Suprapubic skin (tissue), 4 donors: ENCODE data around the gene TCP11.

ENCODE experiments used
- CTCF ChIP-seq, 2 donors: fragments of 200-600 bp in 1 of 2; fragments of 450-650 bp in 1 of 2; sonication (generic) in 1 of 2; IDR thresholded peaks; one replicate each; pipeline ENCODE4 v1.5.1; 2016 to 2019; ENCODE audit warnings: antibody characterized with exemption in 2 of 2, mild to moderate bottlenecking in 1 of 2, moderate library complexity in 1 of 2
- EP300 ChIP-seq: sonication (generic); formaldehyde crosslinking; IDR thresholded peaks from one replicate; pipeline ENCODE4 v1.6.1; 2017; ENCODE audit warnings: antibody characterized with exemption
- POLR2A ChIP-seq, 2 donors: fragments of 450-650 bp; IDR thresholded peaks; one replicate each; pipeline ENCODE4 v1.6.1; 2017; ENCODE audit warnings: antibody characterized with exemption in 2 of 2, mild to moderate bottlenecking in 2 of 2, moderate library complexity in 2 of 2
- POLR2AphosphoS5 ChIP-seq, 3 donors: sonication (generic); formaldehyde crosslinking; IDR thresholded peaks; one replicate each; pipeline ENCODE4 v1.6.1; 2017; ENCODE audit warnings: antibody characterized with exemption in 3 of 3

- TF ChIP-seq CTCF (IDR thresholded peaks at IDR 0.05) (no peak), EP300 (no peak), POLR2A (IDR thresholded peaks at IDR 0.05) (no peak), POLR2AphosphoS5 (IDR thresholded peaks at IDR 0.05) (no peak)
These were observed 26.4 kb upstream of the TCP11 start for GRCh38 chr6:35167505-35167904.
